ENCODE measurements around the gene CLCN2. TPM values are rescaled to one million over a fixed set of nuclear protein-coding genes. Genes with fewer than 3 reads are reported as not detected.

The CLCN2 gene
- polyA plus RNA-seq, 3 donors = 7.7 to 9.9 (median 8.1) TPM

GRCh38 chr3:184381261-184382224 is 20.1 kb upstream of the CLCN2 start:
- DNase-seq (ENCODE audit: low read depth in 3 of 3, low spot score in 2 of 3) = no peak

- DNase-seq (ENCODE audit: low read depth in 3 of 3, low spot score in 2 of 3) = no peak
Observed at GRCh38 chr3:184380627-184381260, 19.3 kb upstream of the CLCN2 start.

- no peak for DNase-seq (ENCODE audit: low read depth in 3 of 3, low spot score in 2 of 3)
Observed at GRCh38 chr3:184380185-184380626, 18.8 kb upstream of the CLCN2 start.

GRCh38 chr3:184379358-184380184 is 18.2 kb upstream of the CLCN2 start, which contains the start of gene CHRD:
Gene CHRD (plus strand): TSS chr3:184380054. CDS start chr3:184380319, 265 bp downstream.
- DNase-seq (ENCODE audit: low read depth in 3 of 3, low spot score in 2 of 3) = no peak

GRCh38 chr3:184378651-184379357 is 17.4 kb upstream of the CLCN2 start:
- no peak for DNase-seq (ENCODE audit: low read depth in 3 of 3, low spot score in 2 of 3)

- DNase-seq (ENCODE audit: low read depth in 3 of 3, low spot score in 2 of 3) = no peak
Observed at GRCh38 chr3:184377882-184378445, 16.6 kb upstream of the CLCN2 start, which contains the start of gene THPO. Gene THPO (minus strand): TSS chr3:184378207. CDS start chr3:184376259, 1,948 bp downstream.

- no peak for DNase-seq (ENCODE audit: low read depth in 3 of 3, low spot score in 2 of 3)
Observed at GRCh38 chr3:184377374-184377773, 16.0 kb upstream of the CLCN2 start.

GRCh38 chr3:184375747-184376461 is 14.5 kb upstream of the CLCN2 start:
- no peak for DNase-seq (ENCODE audit: low read depth in 3 of 3, low spot score in 2 of 3)

- no peak for DNase-seq (ENCODE audit: low read depth in 3 of 3, low spot score in 2 of 3)
Observed at GRCh38 chr3:184373422-184373821, 12.0 kb upstream of the CLCN2 start.

- no peak for DNase-seq (ENCODE audit: low read depth in 3 of 3, low spot score in 2 of 3)
Observed at GRCh38 chr3:184372911-184373310, 11.5 kb upstream of the CLCN2 start.

- DNase-seq (ENCODE audit: low read depth in 3 of 3, low spot score in 2 of 3) = no peak
Observed at GRCh38 chr3:184372296-184372821, 11.0 kb upstream of the CLCN2 start.

- DNase-seq (ENCODE audit: low read depth in 3 of 3, low spot score in 2 of 3) = peak in 2 of 3 donors; percentile 58 to 72
Observed at GRCh38 chr3:184371570-184372018, 10.2 kb upstream of the CLCN2 start.

- no peak for DNase-seq (ENCODE audit: low read depth in 3 of 3, low spot score in 2 of 3)
Observed at GRCh38 chr3:184368586-184369183, 7.3 kb upstream of the CLCN2 start.

- DNase-seq (ENCODE audit: low read depth in 3 of 3, low spot score in 2 of 3) = no peak
Observed at GRCh38 chr3:184368116-184368515, 6.7 kb upstream of the CLCN2 start.

GRCh38 chr3:184366619-184367289 is 5.3 kb upstream of the CLCN2 start:
- no peak for DNase-seq (ENCODE audit: low read depth in 3 of 3, low spot score in 2 of 3)

- DNase-seq (ENCODE audit: low read depth in 3 of 3, low spot score in 2 of 3) = peak; percentile 94 to 96 (median 96)
Observed at GRCh38 chr3:184362668-184363546, 1.5 kb upstream of the CLCN2 start.

Data from right renal cortex interstitium (tissue), 3 donors.